Endometrial microvascular endothelial cells (primary cell): ENCODE data around the gene APOC3. TPM values are rescaled to one million over a fixed set of nuclear protein-coding genes. Genes with fewer than 3 reads are reported as not detected.
"Not testable (repeated sequence)": the region's sequence is repeated elsewhere in the genome, so short reads cannot be mapped to it uniquely, and the experiment has no call there.

Experiments used
- in situ Hi-C: cut with HindIII; loops from 2 replicates; pipeline ENCODE4 v1.10.0; 2017; ENCODE audit warnings: low sequenced_read_pairs, low pct_unique_long_range_greater_than_20kb; ENCODE audit errors: inconsistent ontology term
- total RNA-seq: library from RNA; depleted of rRNA; stranded (reverse); fragments of >200 nt; gene quantifications from one replicate; pipeline ENCODE4 v1.2.3, GENCODE V29; 2015; ENCODE audit errors: inconsistent ontology term

APOC3 gene
- total RNA-seq, 1 donor from 2014 or later, result not detected

DNA sequence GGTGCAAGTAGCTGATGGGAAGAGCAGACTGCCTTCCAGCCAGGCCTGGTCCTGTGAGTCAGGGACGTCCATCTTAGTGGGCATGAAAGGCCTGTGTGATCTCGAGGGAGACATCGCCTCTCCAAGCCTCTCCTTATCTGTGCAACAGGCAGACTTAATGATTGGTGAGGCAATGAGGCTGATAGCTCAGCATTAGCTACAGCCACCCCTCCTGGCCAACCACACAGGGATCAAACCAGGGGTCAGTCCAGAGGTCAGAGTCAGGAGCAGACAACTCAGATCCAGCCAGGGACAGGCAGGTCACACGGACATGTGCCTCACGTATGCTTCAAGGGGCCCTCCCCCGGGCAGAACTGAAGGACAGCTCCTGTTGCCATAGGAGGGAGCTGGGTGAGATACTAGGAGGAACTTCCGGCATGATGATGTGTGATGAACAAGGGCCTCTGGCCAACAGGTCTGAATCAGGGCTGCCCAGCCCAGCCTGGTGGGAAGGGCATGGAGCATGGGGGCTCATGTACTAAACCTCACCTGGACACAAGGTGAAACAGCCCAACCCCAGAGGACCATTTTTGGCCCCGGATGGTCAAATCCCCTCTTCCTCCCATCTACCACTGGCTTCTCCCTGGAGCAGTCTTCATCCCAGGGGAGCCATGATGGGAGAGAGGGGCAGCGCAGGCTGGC is 2.8 kb upstream of the APOC3 start:
- in situ Hi-C loops, result no loop called here

DNA sequence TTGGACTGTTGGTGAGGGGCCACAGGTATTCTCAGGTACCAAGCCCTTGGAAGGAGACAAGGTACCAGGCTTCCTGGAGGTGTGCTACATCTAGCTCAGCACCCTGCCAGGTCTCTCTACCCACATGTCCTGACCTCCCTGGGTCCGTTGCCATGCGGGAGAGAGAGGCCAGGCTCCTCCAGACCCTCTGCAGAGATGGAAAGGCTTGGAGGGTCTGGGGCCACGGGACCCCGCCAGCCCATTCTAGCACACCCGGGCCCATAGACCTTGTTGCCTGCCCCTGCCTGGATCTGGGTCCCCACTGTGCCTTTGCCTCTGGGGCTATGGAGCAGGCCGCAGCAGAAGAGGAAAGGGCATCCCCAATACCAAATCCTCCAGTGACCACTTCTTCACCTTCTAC is 2.2 kb upstream of the APOC3 start:
- in situ Hi-C loops, result no loop called here

DNA sequence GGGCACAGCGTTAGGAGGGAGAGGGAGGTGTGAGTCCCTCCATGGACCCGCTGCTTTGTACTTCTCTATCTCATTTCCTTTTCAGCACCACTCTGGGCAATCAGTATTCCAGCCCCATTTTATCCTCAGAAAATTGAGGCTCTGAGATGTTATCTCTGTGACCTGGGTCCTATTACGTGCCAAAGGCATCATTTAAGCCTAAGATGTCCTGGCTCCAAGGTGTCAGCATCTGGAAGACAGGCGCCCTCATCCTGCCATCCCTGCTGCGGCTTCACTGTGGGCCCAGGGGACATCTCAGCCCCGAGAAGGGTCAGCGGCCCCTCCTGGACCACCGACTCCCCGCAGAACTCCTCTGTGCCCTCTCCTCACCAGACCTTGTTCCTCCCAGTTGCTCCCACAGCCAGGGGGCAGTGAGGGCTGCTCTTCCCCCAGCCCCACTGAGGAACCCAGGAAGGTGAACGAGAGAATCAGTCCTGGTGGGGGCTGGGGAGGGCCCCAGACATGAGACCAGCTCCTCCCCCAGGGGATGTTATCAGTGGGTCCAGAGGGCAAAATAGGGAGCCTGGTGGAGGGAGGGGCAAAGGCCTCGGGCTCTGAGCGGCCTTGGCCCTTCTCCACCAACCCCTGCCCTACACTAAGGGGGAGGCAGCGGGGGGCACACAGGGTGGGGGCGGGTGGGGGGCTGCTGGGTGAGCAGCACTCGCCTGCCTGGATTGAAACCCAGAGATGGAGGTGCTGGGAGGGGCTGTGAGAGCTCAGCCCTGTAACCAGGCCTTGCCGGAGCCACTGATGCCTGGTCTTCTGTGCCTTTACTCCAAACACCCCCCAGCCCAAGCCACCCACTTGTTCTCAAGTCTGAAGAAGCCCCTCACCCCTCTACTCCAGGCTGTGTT is 829 bp upstream of the APOC3 start:
- in situ Hi-C loops, result no loop called here

DNA sequence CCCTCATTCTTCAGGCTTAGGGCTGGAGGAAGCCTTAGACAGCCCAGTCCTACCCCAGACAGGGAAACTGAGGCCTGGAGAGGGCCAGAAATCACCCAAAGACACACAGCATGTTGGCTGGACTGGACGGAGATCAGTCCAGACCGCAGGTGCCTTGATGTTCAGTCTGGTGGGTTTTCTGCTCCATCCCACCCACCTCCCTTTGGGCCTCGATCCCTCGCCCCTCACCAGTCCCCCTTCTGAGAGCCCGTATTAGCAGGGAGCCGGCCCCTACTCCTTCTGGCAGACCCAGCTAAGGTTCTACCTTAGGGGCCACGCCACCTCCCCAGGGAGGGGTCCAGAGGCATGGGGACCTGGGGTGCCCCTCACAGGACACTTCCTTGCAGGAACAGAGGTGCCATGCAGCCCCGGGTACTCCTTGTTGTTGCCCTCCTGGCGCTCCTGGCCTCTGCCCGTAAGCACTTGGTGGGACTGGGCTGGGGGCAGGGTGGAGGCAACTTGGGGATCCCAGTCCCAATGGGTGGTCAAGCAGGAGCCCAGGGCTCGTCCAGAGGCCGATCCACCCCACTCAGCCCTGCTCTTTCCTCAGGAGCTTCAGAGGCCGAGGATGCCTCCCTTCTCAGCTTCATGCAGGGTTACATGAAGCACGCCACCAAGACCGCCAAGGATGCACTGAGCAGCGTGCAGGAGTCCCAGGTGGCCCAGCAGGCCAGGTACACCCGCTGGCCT is 641 bp downstream of the APOC3 start:
- in situ Hi-C loops, result no loop called here

DNA sequence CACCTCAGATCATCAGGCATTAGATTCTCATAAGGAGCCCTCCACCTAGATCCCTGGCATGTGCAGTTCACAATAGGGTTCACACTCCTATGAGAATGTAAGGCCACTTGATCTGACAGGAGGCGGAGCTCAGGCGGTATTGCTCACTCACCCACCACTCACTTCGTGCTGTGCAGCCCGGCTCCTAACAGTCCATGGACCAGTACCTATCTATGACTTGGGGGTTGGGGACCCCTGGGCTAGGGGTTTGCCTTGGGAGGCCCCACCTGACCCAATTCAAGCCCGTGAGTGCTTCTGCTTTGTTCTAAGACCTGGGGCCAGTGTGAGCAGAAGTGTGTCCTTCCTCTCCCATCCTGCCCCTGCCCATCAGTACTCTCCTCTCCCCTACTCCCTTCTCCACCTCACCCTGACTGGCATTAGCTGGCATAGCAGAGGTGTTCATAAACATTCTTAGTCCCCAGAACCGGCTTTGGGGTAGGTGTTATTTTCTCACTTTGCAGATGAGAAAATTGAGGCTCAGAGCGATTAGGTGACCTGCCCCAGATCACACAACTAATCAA is 2.2 kb downstream of the APOC3 start:
- in situ Hi-C loops, result no loop called here

DNA sequence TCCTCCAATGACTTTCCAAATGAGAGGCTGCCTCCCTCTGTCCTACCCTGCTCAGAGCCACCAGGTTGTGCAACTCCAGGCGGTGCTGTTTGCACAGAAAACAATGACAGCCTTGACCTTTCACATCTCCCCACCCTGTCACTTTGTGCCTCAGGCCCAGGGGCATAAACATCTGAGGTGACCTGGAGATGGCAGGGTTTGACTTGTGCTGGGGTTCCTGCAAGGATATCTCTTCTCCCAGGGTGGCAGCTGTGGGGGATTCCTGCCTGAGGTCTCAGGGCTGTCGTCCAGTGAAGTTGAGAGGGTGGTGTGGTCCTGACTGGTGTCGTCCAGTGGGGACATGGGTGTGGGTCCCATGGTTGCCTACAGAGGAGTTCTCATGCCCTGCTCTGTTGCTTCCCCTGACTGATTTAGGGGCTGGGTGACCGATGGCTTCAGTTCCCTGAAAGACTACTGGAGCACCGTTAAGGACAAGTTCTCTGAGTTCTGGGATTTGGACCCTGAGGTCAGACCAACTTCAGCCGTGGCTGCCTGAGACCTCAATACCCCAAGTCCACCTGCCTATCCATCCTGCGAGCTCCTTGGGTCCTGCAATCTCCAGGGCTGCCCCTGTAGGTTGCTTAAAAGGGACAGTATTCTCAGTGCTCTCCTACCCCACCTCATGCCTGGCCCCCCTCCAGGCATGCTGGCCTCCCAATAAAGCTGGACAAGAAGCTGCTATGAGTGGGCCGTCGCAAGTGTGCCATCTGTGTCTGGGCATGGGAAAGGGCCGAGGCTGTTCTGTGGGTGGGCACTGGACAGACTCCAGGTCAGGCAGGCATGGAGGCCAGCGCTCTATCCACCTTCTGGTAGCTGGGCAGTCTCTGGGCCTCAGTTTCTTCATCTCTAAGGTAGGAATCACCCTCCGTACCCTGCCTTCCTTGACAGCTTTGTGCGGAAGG is 2.9 kb downstream of the APOC3 start:
- in situ Hi-C loops, result no loop called here

DNA sequence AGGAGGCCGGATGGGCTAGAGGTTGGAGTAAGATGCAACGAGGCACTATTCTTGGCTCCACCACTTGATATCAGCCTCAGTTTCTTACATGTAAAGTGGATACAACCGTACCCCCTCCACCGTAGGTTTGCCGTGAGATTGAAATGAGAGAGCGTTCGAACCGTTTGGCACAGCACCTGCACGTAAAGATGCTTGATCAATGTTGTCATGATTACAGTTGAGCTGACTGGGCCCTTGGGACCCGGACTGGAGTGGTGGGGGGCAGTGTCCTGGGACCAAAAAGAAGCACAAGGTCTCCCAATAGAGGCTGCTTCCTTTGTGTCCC is 3.7 kb downstream of the APOC3 start:
- in situ Hi-C loops, result no loop called here

DNA sequence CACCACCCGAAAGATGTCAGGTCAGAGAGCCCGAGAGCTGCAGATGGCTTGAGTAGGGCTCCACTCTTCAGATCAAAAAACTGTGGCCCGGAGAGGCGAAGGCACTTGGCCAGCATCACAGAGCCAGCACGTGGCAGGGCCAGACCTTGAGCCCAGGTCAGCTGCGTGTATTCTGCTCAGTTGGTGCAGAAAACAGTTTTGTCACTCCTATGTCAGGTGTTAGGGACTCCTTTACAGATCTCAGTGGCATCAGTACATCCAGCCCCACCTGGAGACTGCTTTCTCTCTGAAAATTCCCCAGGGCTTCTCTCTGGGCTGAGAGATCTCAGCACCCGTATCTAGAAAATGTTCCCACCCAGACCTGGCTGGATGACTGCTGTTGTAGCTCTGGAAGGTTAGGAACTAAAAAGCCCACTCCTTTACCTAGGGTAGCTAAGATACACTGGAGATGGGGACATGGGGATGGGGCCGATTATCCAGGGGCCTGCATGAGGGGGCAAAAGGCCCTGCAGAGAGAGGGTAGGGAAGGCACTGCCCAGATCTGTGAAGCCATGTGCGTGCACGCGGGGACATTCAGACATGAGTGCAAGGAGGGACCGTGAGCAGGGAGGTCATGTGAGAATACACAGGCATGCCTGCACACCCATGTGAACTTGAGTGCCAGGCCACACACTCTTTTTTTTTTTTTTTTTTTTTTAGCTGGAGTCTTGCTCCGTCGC is 4.3 kb downstream of the APOC3 start:
- in situ Hi-C loops, result no loop called here

DNA sequence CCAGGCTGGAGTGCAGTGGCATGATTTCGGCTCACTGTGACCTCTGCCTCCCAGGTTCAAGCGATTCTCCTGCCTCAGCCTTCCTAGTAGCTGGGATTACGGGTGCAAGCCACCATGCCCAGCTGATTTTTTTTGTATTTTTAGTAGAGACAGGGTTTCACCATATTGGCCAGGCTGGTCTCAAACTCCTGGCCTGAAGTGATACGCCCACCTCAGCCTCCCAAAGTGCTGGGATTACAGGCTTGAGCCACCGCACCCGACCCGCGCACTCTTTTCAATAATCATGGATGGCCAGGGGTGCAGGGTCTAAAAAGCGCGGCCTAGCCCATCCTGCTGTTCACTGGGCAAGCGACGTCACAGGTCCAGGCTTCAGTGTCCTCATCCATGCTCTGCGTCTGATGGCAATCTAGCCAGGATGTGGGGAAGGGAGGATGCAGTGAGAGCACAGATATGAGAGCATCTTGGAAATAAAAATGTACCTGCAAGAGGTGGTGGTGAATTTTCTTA is 4.9 kb downstream of the APOC3 start:
- in situ Hi-C loops, result not testable (repeated sequence)

DNA sequence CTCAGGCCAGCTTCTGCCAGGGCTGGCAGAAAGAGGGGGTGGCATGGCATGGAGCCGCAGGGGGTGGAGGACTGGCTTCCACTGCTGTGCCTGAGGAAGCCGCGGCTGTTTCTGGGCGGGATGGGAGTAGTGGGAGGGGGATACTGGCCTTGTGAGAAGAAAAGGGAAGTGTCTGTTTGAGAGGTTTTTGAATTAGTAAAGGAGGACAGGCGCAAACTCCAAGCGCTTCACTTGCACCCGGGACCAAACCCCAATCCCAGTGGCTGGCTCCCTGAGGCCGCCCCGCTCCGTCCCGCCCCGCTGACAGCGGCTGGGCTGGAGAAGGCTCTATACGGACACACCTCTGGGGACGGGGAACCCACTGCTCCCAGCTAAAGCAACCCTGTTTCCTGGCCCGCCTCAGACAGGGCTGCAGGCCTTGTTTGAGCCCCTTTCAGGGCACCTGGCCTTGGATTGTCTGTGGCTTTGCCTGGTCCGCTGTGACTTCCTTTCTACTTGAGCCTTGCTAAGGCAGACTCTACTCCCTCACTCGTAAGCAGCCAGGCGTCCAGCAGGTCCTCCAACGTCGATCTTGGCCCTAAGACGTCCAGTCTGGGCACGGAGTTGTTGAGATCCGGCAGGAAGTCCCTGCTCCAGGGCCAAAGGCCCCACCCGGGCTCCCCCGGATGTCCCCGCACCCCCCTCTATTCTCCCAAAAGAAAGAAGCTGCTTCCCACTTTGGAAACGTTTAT is 5.5 kb downstream of the APOC3 start:
- in situ Hi-C loops, result no loop called here

DNA sequence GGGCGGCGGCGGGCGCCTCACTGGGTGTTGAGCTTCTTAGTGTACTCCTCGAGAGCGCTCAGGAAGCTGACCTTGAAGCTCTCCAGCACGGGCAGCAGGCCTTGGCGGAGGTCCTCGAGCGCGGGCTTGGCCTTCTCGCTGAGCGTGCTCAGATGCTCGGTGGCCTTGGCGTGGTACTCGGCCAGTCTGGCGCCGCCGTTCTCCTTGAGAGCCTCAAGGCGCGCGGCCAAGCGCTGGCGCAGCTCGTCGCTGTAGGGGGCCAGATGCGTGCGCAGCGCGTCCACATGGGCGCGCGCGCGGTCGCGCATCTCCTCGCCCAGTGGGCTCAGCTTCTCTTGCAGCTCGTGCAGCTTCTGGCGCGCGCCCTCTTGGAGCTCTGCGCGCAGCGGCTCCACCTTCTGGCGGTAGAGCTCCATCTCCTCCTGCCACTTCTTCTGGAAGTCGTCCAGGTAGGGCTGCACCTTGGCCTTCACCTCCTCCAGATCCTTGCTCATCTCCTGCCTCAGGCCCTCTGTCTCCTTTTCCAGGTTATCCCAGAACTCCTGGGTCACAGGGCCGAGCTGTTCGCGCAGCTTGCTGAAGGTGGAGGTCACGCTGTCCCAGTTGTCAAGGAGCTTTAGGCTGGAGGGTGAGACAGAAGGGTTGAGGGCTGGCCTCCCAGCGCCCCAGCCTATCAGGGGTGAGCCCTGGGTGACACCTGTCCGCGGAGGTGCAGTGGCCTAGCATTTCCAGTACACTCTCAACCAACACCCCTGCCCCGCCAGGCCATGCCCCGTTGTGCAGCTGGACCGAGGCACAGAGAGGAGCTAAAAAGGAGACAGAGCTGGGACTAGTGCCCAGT is 6.3 kb downstream of the APOC3 start:
- in situ Hi-C loops, result no loop called here

DNA sequence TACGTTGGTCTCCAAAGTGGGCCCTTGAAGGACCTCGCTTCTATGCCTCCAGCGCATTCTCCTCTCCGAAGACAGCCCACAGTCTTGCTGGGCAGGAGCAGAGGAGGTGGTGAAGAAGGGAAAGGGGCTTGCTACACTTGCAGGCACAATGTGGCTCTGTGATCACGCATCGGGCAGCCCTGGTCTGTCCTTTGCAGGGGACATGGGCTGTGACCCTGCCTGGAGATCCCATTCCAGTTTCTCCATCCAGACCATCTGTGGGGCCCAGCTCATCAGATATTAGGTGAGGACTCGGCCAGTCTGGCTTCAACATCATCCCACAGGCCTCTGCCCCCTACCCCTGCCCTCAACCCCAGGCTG is 6.9 kb downstream of the APOC3 start:
- in situ Hi-C loops, result no loop called here

DNA sequence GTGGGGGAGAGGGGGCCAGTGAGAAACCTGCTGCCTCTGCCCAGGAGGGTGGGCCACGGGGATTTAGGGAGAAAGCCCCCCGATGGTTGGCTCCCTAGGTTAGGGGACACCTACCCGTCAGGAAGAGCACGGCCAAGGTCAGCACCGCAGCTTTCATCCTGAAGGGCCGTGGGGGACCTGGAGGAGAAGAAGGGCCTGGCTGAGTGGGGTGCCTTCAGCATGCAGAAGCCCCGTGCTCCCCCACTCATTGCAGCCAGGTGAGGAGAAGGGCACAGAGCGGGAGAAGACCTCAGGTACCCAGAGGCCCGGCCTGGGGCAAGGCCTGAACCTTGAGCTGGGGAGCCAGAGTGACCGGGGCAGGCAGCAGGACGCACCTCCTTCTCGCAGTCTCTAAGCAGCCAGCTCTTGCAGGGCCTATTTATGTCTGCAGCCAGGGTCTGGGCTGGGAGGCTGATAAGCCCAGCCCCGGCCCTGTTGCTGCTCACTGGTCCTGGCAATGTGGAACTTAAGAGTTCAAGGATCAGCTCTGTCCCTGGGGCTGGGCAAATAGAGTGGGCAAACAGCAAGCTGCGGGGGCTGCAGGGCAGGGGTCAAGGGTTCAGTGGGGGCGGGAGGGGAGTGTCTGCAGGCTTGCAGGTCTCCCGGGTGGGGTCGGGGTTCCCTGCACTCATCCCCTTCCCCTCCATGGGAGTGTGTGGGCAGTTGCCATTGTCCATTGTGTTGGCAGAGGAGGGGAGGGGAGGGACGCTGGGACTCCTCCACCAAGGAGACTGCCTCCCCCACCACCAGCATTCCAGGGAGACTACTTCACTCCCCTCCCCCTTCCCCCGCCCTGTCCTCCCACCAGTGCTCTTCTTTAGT is 7.8 kb downstream of the APOC3 start, which contains the start of gene APOA1:
APOA1 (minus strand) TSS at position 392 of the 861 bp plus-strand sequence; CDS start at position 157, 235 bp downstream.
- in situ Hi-C loops, result no loop called here

DNA sequence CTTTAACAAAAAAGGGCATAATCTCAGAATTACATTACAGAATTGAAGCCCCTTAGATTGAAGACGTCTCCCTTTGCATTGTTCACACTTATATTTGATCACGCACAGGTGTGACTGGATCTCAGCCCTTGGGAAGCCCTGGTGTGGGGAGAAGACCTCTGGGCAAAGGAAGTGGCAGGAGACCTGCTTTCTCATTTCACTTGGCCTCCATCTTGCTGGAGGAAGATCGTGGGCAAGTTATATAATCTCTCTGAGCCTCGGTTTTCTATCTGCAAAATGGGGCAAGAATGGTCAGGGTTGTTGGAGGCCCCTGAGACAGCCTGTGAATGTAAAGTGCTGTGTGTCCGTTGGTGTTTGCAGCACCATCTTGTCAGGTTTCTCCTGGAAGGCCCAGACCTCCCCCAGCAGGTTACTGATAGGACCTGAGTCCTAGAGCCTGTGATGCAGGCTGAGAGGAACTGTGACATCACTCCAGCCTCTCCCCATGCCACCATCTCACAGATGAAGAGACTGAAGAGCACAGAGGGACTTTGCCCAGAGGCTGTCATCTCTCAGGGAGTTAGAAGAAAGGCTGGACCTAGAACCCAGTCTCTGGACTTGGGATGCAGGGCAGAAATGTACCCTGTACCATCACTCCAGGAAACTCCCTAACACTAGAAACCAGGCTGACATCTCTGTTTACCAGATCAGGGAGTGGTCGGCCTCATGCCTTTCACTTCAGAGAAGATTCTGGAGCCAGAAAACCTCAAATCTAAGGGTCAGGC is 8.8 kb downstream of the APOC3 start:
- in situ Hi-C loops, result no loop called here
